NT2/D1 (cell line): ENCODE results near the gene TBC1D22A.

Source experiments
- SUZ12 ChIP-seq: IDR thresholded peaks from 2 replicates; pipeline ENCODE4 v1.6.1; 2011; ENCODE audit not compliant: insufficient read length, insufficient read depth; ENCODE audit errors: extremely low read depth
- YY1 ChIP-seq: IDR thresholded peaks from 2 replicates; pipeline ENCODE4 v1.6.1; 2011; ENCODE audit not compliant: insufficient read length, insufficient read depth

GRCh38 chr22:47156352-47157092 lies 394.1 kb downstream of the TBC1D22A start:
- TF ChIP-seq SUZ12 (no peak), YY1 (no peak)
